Mammary epithelial cell (primary cell): ENCODE measurements around the gene BAZ1A.
"Not testable (repeated sequence)": the region's sequence is repeated elsewhere in the genome, so short reads cannot be mapped to it uniquely, and the experiment has no call there.

Experiments used
- CTCF ChIP-seq, 2 donors: IDR thresholded peaks in 1 of 2; conservative IDR thresholded peaks in 1 of 2; 2 replicates each; pipeline ENCODE4 v1.5.1; 2011 to 2012; ENCODE audit warnings: inconsistent platforms in 2 of 2, low read length in 2 of 2, mild to moderate bottlenecking in 2 of 2, control low read depth in 1 of 2, low read depth in 1 of 2; ENCODE audit not compliant: insufficient read depth in 1 of 2; ENCODE audit errors: extremely low read depth in 1 of 2
- EZH2 ChIP-seq: IDR thresholded peaks from 2 replicates; pipeline ENCODE4 v1.6.1; 2012; ENCODE audit warnings: low read length, inconsistent platforms, borderline replicate concordance

GRCh38 chr14:34737079-34737478 lies 138.1 kb downstream of the BAZ1A start:
- TF ChIP-seq CTCF (conservative IDR thresholded peaks at IDR 0.05 in 1 of 2, IDR thresholded peaks at IDR 0.05 in 1 of 2; ENCODE audit: extremely low read depth in 1 of 2, insufficient read depth in 1 of 2, low read depth in 1 of 2, low read length in 2 of 2); EZH2: not testable (repeated sequence)
